Nucleus accumbens (tissue), 56 donors: ENCODE data around the gene GATAD1.
"Not testable (repeated sequence)": the region's sequence is repeated elsewhere in the genome, so short reads cannot be mapped to it uniquely, and the experiment has no call there.

Experiments used
- DNase-seq, 56 donors: peaks; one replicate each; lab custom pipeline; 2025; lab: John Stamatoyannopoulos, UW

GATAD1 gene

GRCh38 chr7:92447345-92448204 lies at the start of gene GATAD1:
TSS of gene GATAD1 (plus strand) at chr7:92447482. CDS start at chr7:92447730, 248 bp downstream.
- DNase-seq, result peak; percentile 37 to 94 (median 88)

GRCh38 chr7:92397542-92397941 lies 49.7 kb upstream of the GATAD1 start:
- no peak for DNase-seq

- no peak for DNase-seq
Observed at GRCh38 chr7:92400013-92400412, 47.3 kb upstream of the GATAD1 start.

DNA sequence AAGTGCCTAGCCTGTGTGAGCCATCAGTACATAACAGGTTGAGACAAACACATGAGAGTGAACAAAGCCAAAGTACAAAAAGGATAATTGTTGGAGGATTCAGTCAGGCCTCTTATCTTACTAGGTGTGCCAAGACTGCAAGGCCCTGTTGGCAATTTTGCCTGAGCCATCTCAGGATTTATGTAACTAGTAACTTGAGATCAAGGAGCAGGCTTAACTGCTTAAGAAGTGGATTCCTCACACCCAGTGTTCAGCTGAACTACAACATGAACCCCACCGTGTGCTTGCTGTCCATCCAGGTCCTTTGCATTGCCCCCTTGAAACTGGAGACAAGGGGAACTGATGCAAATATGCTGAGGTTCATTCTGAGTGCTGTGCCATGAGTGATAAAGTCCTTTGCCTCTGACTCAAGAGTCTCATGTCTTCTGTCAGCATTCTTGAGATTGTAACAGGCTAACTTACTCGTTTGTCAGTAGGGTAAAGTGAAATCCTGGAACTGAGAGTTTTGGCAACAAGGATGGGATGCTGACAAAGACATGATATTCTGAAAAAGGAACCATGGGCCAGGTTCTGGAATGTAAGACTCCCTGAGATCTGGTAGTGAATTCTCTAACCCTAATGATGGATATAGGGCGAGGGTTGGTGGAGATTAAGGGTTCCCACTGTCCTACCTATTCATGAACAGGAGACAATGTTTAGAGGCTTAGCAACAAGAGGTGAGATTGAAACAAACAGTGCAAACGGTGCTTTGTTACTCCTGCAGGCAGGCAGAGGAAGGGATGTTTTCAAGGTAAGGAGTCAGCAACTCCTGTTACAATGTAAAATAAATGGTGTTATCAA lies 44.1 kb upstream of the GATAD1 start:
- DNase-seq, result no peak

DNA sequence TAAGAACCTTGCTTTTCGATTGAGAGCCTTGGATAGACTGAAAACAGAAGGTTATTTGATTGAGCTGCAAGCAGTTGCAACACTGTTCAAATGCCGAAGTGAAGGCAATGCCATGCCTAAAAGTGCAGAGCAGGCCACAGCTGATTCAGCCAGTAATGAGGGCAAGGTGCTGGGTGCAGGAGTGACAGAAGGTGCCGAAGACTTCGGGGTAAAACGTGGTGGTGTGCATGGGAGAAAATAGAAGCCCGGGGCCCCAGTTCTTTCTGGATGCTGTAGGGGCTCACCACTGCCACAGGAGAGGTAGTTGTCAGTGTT lies 43.6 kb upstream of the GATAD1 start:
- DNase-seq, result no peak

- no peak for DNase-seq
Observed at GRCh38 chr7:92404170-92404614, 43.1 kb upstream of the GATAD1 start.

DNA sequence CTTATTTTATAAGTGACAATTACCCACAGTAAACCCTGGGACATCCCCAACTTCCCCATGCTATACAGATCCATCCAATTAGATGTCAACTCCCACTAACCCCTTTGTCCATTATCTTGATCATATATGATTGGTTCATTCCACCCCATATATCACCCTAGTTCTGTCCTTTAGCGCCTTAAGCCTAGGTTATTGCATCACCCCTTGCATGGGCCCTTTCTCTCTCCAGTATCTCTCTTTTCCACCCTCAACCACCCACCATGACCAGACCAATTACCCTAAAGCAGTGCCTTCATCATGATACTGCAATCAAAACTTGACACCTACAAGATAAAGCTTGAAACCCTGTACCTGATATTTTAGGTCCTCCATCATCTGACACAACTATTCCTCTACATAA lies 37.9 kb upstream of the GATAD1 start:
- no peak for DNase-seq

DNA sequence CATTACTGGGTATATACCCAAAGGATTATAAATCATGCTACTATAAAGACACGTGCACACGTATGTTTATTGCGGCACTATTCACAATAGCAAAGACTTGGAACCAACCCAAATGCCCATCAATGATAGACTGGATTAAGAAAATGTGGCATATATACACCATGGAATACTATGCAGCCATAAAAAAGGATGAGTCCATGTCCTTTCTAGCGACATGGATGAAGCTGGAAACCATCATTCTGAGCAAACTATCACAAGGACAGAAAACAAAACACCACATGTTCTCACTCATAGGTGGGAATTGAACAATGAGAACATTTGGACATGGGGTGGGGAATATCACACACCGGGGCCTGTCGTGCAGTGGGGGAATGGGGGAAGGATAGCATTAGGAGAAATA lies 37.1 kb upstream of the GATAD1 start:
- not testable (repeated sequence) for DNase-seq

- DNase-seq, result no peak
Observed at GRCh38 chr7:92412745-92413144, 34.5 kb upstream of the GATAD1 start.

GRCh38 chr7:92413550-92413949 lies 33.7 kb upstream of the GATAD1 start:
- no peak for DNase-seq

- no peak for DNase-seq
Observed at GRCh38 chr7:92415225-92415624, 32.1 kb upstream of the GATAD1 start.

- DNase-seq, result peak in 2 of 56 donors; percentile 8 to 9
Observed at GRCh38 chr7:92417913-92418312, 29.4 kb upstream of the GATAD1 start.

DNA sequence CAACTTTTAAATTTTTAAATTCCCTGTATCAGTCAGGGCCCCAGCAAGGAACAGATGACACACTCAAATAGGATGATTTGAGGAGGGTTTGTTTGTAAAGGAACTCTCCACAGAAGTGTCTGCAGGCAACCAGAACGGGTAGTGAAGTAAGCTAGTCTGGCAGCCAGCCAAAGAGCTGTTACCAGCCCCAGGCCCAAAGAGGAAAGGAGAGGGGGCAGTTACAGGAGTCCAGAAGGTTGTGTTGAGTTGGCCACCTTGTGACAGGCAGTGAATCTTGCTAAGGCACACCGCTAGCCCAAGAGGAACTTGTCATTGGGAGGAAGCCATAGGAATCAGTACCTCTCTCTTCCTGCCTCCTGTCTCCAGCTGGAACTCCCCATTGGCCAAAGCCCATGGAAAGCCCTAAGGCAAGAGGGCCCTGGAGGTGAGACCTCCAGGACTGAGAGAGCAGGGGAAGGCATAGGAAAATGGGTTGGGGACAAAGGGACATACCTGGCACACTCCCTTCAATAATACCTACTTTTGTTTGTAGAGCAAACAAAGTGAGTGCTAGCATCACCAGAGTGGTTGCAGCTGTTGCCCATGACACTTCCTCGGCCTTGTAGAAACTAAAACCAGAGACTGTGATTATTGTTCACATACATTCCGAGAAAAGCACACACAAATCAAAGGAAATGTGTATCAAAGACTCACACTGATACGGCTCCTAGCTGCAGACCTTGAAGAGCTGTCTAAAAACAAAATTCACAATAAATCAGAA lies 25.4 kb upstream of the GATAD1 start:
- no peak for DNase-seq

DNA sequence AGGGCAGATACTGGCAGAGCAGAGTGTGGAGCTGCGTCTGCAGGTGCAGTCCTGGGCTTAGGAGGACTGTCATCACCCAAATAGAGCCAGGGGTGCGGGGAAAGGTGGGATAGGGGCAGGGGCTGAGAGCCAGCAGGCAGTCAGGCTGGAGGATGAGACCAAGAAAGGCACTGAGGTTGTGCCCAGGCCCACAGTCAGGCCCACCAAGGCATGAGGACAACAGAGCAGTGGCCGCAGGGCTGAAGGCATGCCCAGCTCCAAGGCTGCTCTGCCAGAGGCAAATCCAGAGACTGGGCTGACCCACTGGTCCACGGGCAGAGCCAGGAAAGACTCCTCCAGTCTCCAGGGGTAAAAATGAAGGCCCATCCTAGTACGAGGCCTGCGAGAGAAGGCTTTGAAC lies 24.4 kb upstream of the GATAD1 start:
- DNase-seq, result no peak

GRCh38 chr7:92423710-92424131 lies 23.6 kb upstream of the GATAD1 start:
- no peak for DNase-seq

GRCh38 chr7:92425311-92425947 lies 21.9 kb upstream of the GATAD1 start:
- DNase-seq, result peak in 2 of 56 donors; percentile 3 to 12

DNA sequence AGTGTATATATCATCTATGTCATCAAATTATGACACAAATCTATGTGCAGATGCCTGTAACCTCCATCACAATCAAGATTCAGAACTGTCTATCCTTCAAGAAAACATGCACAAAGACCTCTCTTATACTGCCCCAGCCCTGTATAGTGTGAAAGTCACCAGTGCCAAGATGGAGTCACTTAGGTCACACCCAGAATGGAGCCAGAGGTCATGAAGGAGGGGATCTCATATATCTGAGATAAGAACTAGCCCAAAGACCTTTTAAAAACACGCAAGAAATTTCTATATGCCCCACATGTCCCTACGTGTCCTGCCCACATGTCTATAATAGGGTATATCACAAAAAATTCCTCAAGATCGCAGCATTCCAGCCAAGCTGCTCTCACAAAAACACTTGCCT lies 20.1 kb upstream of the GATAD1 start:
- DNase-seq, result no peak

- no peak for DNase-seq
Observed at GRCh38 chr7:92432299-92432946, 14.9 kb upstream of the GATAD1 start.

- no peak for DNase-seq
Observed at GRCh38 chr7:92433019-92433418, 14.3 kb upstream of the GATAD1 start.

GRCh38 chr7:92435542-92435941 lies 11.7 kb upstream of the GATAD1 start:
- DNase-seq, result no peak
